Right lung (tissue), 5 donors: Measurements from ENCODE around the gene DNMT3B. TPM values are rescaled to one million over a fixed set of nuclear protein-coding genes. Genes with fewer than 3 reads are reported as not detected.
"Not testable (repeated sequence)": the region's sequence is repeated elsewhere in the genome, so short reads cannot be mapped to it uniquely, and the experiment has no call there.

ENCODE experiments used
- DNase-seq, 2 donors: peaks; one replicate each; pipeline ENCODE4 v3.0.0-alpha.2; 2013
- polyA plus RNA-seq, 5 donors: library from polyadenylated mRNA; unstranded; fragments of 120-200 nt; gene quantifications; one replicate each; pipeline versions ENCODE4 v1.2.1 to v1.2.3, GENCODE V29; 2013; ENCODE audit warnings: inconsistent platforms in 1 of 5, low replicate concordance in 1 of 5; ENCODE audit not compliant: insufficient read length in 5 of 5, insufficient read depth in 1 of 5

Gene DNMT3B
- polyA plus RNA-seq, 5 donors = 5.6 to 8.0 (median 6.4) TPM

DNA sequence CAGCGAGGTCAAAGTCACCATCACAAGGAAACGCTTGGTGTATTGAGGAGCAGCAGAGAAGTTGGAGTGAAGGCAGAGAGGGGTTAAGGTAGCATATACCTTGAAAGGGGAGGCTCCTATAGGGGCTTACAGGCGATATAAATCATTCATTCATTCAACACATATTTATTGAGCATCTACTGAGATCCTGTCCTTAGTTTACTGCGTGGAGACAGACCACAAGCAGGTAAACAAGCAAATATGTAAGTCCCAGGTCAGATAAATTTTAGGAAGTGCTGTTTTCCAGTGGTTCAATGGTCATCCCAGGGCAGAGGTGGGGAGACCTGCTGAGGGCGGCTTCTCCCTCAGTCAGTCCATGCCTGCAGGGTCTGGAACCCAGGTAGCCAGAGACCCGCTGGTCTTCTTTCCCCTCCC lies 761 bp upstream of the DNMT3B start:
- DNase-seq = no peak

DNA sequence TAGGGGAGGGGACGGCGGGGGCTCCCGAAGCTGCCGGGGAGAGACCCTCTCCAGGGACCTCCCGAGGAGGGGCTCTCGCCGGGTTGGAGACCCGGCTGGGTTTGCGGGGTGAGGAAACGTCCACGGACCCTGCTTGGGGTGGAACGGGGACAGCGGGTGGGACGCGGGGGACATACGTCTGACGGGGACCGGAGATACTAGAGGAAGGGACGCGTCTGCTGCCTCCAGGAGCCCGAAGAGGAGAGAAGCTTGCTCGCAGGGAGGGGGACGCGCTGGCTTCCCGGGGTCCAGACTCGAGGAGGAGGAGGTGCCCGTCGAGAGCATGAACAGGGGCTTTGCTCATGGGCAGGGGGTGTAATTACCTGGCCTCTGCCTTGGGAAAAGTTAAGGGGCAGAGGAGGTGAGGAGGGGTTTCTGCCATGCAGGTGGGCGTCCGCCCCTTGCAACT lies 593 bp downstream of the DNMT3B start:
- no peak for DNase-seq

DNA sequence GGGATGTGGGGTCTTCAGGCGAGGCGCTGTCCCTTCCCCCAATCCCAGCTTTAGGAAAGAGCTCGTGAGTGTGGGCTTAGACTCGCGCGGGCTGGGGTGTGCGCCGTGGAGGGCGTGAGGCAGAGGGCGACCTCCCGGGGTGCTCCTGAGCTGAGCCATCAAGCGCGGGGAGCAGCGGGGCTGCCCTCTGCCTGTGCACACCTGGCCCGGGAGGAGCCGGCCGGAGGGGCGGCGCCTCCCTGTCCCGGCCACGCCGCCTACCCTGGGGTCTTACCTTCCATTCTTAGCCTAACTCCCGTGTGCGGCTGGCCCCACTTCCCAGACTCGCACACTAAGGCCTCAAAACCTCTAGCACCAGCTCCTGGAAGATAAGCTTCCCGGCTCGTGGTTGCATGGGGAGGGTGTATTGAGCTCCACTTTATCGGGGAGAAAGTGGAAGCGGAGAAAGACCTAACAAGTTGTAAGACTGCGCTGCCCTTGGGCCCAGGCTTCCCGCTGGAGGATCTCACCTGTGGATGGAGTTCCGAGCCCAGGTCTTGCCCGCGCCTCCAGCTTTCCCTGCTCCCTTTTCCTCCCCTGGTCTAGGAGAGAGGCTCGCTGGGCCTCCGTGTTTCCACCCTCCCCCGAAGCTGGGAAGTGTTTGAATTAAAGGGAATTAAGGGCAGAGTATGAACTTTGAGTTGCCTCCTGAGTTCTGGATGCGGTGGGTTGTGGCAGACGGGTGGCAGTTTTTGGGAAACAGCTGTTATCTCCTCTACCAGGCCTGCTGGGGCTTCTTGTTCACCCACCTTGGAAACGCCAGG lies 1.2 kb downstream of the DNMT3B start:
- no peak for DNase-seq

DNA sequence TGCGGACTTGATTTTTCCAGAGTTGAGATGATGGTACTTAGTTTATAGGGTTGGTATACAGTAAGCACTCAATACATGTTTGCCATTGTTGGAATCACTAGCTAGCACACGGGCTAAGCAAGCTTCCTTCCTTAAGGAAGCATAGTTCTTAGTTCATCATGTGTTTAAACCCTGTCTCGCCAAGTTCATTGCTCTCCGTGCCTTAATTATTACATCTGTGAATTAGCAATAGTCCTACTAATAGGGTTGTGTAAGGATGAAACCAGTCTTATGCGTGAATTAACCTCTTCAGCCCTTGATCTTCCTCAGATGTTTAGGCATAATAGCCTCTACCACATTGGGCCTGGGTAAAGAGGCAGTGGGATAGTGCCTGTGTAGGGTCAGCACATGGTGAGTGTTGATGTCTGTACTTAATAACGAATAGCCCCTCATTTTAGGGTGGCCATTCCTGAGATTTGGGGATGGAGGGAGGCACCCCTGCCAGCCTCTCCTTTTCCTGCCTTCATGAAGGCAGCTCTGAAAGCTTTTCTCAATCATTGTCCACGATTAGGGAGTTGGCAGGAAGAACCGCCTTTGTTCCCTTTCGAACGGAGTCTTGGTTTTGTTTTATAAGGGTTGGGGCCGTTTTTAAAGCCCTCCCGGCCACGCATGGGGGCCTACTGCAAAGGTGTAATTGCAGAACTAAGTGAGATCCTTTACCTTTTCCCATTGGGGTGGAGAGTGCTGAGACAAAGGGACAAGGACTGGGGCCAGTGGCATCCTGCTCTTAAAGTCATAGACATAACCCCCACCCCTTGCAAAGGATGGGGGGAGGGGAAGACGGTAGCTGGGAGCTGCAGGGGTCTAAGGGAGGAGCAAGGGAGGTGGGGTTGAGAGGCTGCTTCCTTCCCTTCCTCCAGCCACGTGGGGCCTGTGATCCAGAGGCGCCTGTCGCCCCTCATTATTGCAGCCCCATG lies 2.1 kb downstream of the DNMT3B start:
- no peak for DNase-seq

- DNase-seq = not testable (repeated sequence)
Observed at GRCh38 chr20:32765230-32765875, 3.2 kb downstream of the DNMT3B start.

DNA sequence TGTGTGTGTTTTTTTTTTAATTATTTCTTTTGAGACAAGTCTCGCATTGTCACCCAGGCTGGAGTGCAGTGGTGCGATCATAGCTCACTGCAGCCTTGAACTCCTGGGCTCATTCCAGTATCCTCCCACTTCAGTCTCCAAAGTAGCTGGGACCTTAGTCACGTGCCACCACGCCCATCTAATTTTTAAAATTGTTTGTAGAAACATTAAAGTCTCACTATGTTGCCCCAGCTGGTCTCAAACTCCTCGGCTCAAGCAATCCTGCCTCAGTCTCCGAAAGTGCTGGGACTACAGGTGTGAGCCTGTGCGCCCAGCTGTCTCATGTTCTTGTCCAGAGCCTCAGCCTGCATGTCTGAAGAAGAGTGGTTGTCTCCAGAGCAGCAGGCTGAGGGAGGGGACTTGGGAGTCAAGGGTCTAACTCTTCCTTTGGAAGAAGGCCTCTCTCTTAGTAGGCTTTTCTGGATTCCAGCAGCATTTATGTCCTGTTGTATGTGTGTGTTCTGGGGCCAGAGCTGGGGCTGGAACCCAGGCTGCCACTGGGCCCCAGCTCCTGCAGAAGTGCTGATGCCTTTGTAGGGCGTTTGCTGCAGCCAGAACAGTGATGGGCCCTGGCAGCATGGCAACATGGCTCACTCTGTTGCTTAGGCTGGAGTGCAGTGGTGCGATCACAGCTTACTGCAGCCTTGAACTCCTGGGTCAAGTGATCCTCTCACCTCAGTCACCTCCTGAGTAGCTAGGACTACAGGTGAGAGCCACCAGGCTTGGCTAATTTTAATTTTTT lies 5.4 kb downstream of the DNMT3B start:
- DNase-seq = no peak

- DNase-seq = no peak
Observed at GRCh38 chr20:32772046-32772445, 9.9 kb downstream of the DNMT3B start.

GRCh38 chr20:32773223-32773622 lies 11.0 kb downstream of the DNMT3B start:
- no peak for DNase-seq

DNA sequence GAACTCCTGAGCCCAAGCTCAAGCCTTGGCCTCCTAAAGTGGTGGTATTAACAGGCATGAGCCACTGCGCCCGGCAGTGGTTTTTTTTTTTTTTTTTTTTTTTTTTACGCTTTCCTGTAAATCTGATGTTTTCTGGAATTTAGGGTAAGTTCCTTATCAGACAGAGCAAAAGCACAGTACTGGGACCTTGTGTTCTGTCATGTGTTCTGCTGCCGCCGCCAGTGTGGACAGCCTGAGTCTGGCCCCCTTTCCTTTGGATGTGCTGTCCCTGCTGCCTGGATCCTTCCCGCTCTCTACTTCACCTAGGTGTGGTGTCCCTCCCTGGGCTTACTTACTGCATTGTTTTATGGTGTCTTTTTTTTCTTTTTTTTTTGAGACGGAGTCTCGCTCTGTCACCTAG lies 11.7 kb downstream of the DNMT3B start:
- no peak for DNase-seq

GRCh38 chr20:32775336-32775991 lies 13.3 kb downstream of the DNMT3B start:
- no peak for DNase-seq

DNA sequence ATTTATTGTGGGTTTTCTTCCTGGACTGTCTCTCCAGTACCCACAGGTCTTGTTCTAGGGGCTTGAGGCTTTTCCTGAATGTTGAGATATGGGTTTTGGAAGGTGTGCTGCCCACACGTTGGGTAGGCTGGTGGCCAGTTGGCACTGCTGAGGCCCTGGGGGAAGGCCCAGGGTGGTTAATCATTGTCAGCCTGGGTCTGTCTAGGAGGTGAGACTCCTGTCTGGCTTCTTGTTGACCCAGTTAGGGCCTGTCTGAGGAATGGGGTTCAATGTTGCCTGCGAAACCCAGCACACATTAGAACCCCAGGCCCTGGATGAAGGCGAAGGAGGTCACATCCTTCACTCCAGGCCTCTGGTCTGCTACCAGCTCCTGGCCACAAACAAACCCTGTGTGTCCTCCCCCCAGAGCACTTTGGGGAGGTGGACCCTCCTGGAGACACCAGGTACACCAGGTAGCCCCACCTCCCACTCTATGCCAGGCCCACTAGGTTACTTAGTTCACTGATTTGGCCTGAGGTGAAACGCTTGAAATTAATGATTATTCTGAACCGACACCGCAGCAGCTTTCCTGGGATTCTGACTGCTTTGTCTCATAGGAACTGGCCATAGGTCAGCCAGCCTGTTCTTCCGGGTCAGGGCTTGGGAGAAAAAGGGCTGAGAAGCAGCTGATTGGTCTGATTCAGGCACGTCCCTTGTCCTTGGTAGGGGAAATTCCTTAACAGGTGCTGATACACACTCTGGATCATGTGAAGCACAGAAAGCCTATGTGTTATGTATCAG lies 15.2 kb downstream of the DNMT3B start:
- no peak for DNase-seq

- no peak for DNase-seq
Observed at GRCh38 chr20:32779500-32780211, 17.5 kb downstream of the DNMT3B start.

- no peak for DNase-seq
Observed at GRCh38 chr20:32780278-32780677, 18.1 kb downstream of the DNMT3B start.

GRCh38 chr20:32780749-32781655 lies 18.8 kb downstream of the DNMT3B start:
- DNase-seq = no peak

GRCh38 chr20:32784369-32785080 lies 22.3 kb downstream of the DNMT3B start:
- no peak for DNase-seq

DNA sequence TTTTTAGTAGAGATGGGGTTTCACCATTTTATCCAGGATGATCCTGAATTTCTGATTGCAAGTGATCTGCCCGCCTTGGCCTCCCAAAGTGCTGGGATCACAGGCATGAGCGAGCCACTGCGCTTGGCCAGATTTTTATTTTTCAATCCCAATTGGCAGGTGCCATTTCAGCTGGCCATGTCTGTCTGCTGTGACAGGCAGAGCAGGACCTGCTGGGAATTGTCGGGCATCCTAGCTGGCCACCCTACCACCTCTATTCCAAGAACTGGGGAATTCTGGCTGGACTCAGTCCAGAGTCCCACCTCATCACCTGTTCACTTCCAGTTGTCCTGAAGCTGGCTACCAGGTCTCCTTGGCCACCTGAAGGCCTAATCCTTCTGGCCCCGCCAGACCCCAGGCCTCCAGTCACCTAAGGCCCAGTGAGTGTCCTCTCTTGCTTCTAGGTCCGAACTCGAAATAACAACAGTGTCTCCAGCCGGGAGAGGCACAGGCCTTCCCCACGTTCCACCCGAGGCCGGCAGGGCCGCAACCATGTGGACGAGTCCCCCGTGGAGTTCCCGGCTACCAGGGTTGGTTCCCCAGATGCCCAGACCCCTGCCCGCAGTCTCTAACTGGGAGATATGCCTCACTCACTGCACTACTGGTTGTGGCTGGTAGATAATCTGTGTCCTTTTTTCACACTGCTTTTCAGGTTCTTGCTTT lies 24.0 kb downstream of the DNMT3B start:
- no peak for DNase-seq

- no peak for DNase-seq
Observed at GRCh38 chr20:32787168-32787567, 25.0 kb downstream of the DNMT3B start.
